Progenitor cell of endocrine pancreas (in vitro differentiated cells): Measurements from ENCODE around the gene SH3GL1. TPM values are rescaled to one million over a fixed set of nuclear protein-coding genes. Genes with fewer than 3 reads are reported as not detected.

ENCODE experiments used
- DNase-seq: peaks from one replicate; pipeline ENCODE4 v3.0.0; 2021; ENCODE audit warnings: low spot score; ENCODE audit not compliant: unreplicated experiment
- H3K27ac Mint-ChIP-seq: 2 replicates; pipeline ENCODE4 v1.8.0; 2021; ENCODE audit warnings: mild to moderate bottlenecking, moderate library complexity, mixed read lengths
- H3K27me3 Mint-ChIP-seq: 2 replicates; pipeline ENCODE4 v1.8.0; 2021; ENCODE audit warnings: mixed read lengths
- H3K36me3 Mint-ChIP-seq: 2 replicates; pipeline ENCODE4 v1.8.0; 2022; ENCODE audit warnings: mixed read lengths; ENCODE audit not compliant: insufficient read depth
- H3K4me1 Mint-ChIP-seq: 2 replicates; pipeline ENCODE4 v1.8.0; 2021; ENCODE audit warnings: low read depth, mixed read lengths
- H3K4me3 Mint-ChIP-seq: 2 replicates; pipeline ENCODE4 v1.8.0; 2021; ENCODE audit warnings: low read depth, mild to moderate bottlenecking, moderate library complexity, mixed read lengths
- H3K9me3 Mint-ChIP-seq: 2 replicates; pipeline ENCODE4 v1.8.0; 2021; ENCODE audit warnings: low read depth, mixed read lengths
- CTCF ChIP-seq: fragments of 200-600 bp; sonication (generic); IDR thresholded peaks from one replicate; pipeline ENCODE4 v1.5.0; 2021; ENCODE audit warnings: antibody characterized with exemption, mild to moderate bottlenecking; ENCODE audit not compliant: unreplicated experiment
- total RNA-seq: library from RNA; stranded (reverse); gene quantifications from 2 replicates; pipeline ENCODE4 v1.2.1, GENCODE V29; 2021

Gene SH3GL1
- total RNA-seq, 1 donor from 2014 or later = 55.6 TPM

GRCh38 chr19:4414144-4414799 is 13.9 kb upstream of the SH3GL1 start:
- Mint-ChIP-seq H3K4me3 (no peak overlapping the region), H3K9me3 (no peaks in the 10 kb centered on the region), H3K27ac (no peak overlapping the region), H3K36me3 (peaks cover 2% of the 10 kb centered on the region), H3K4me1 (peaks cover 4% of the 10 kb centered on the region), H3K27me3 (no peaks in the 10 kb centered on the region)
- DNase-seq = no peak
- TF ChIP-seq CTCF = no peak

GRCh38 chr19:4413588-4413987 is 13.2 kb upstream of the SH3GL1 start:
- Mint-ChIP-seq H3K4me1 (peaks cover 4% of the 10 kb centered on the region), H3K4me3 (no peak overlapping the region), H3K27me3 (no peaks in the 10 kb centered on the region), H3K27ac (no peak overlapping the region), H3K36me3 (peaks cover 6% of the 10 kb centered on the region), H3K9me3 (no peaks in the 10 kb centered on the region)
- no peak for DNase-seq
- no peak for TF ChIP-seq CTCF

- no peak overlapping the region for H3K4me3 Mint-ChIP-seq
- H3K9me3 Mint-ChIP-seq = no peaks in the 10 kb centered on the region
- peaks cover 2% of the 10 kb centered on the region for H3K4me1 Mint-ChIP-seq
- no peaks in the 10 kb centered on the region for H3K27me3 Mint-ChIP-seq
- peaks cover 6% of the 10 kb centered on the region for H3K36me3 Mint-ChIP-seq
- no peak overlapping the region for H3K27ac Mint-ChIP-seq
- DNase-seq = no peak
- no peak for TF ChIP-seq CTCF
These were observed 9.0 kb upstream of the SH3GL1 start for GRCh38 chr19:4409123-4409933.

GRCh38 chr19:4406626-4407025 is 6.3 kb upstream of the SH3GL1 start:
- DNase-seq = no peak
- TF ChIP-seq CTCF = no peak
- H3K9me3 Mint-ChIP-seq = no peaks in the 10 kb centered on the region
- no peaks in the 10 kb centered on the region for H3K27me3 Mint-ChIP-seq
- no peak overlapping the region for H3K4me3 Mint-ChIP-seq
- H3K27ac Mint-ChIP-seq = no peak overlapping the region
- peaks cover 14% of the 10 kb centered on the region for H3K4me1 Mint-ChIP-seq
- H3K36me3 Mint-ChIP-seq = peaks cover 4% of the 10 kb centered on the region

DNA sequence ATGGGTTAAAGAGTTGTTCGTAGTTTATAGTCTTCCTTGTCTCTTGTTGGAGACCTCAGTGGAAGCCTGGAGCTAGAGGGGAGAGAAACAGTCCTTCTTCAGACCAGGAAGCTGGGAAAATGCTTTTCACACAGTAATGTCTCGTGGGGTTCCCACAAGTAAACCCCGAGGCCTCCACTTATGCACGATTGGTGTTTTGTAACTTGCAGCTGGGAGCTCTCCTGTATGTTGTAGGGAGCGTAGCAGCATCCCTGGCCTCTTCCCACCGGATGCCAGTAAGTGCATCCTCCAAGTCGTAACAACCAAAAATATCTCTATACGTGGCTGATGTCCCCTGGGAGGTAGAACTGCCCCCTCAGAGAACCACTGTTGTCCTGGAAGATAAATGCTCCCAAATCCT is 5.6 kb upstream of the SH3GL1 start:
- Mint-ChIP-seq H3K4me1 (peaks cover 19% of the 10 kb centered on the region), H3K27ac (no peak overlapping the region), H3K27me3 (no peaks in the 10 kb centered on the region), H3K36me3 (peaks cover 4% of the 10 kb centered on the region), H3K9me3 (no peaks in the 10 kb centered on the region), H3K4me3 (no peak overlapping the region)
- DNase-seq = no peak
- no peak for TF ChIP-seq CTCF
